HEK293 (cell line): ENCODE results near the gene APOH.

Experiments
- CTCF ChIP-seq: fragments of 450-650 bp; formaldehyde crosslinking; IDR thresholded peaks from 2 replicates; pipeline ENCODE4 v1.5.1; 2016; ENCODE audit warnings: missing biosample characterization, missing genetic modification characterization
- TCF7L2 ChIP-seq: IDR thresholded peaks from 2 replicates; pipeline ENCODE4 v1.6.1; 2011; ENCODE audit warnings: low read depth, mild to moderate bottlenecking, inconsistent platforms, low read length, moderate library complexity, borderline replicate concordance
- YY1 ChIP-seq: fragments of 450-650 bp; formaldehyde crosslinking; IDR thresholded peaks from 2 replicates; pipeline ENCODE4 v1.5.1; 2018; ENCODE audit warnings: missing biosample characterization, missing genetic modification characterization
- ZBTB10 ChIP-seq: fragments of 450-650 bp; formaldehyde crosslinking; IDR thresholded peaks from 2 replicates; pipeline ENCODE4 v1.5.1; 2016; ENCODE audit warnings: missing biosample characterization, missing genetic modification characterization
- ZNF112 ChIP-seq: fragments of 450-650 bp; formaldehyde crosslinking; IDR thresholded peaks from 2 replicates; pipeline ENCODE4 v1.5.0; 2017; ENCODE audit warnings: missing biosample characterization, missing genetic modification characterization
- ZNF155 ChIP-seq: fragments of 450-650 bp; formaldehyde crosslinking; IDR thresholded peaks from 2 replicates; pipeline ENCODE4 v1.5.1; 2016; ENCODE audit warnings: missing biosample characterization, missing genetic modification characterization
- ZNF175 ChIP-seq: fragments of 450-650 bp; formaldehyde crosslinking; IDR thresholded peaks from 2 replicates; pipeline ENCODE4 v1.5.1; 2016; ENCODE audit warnings: missing biosample characterization, missing genetic modification characterization
- ZNF555 ChIP-seq: fragments of 450-650 bp; formaldehyde crosslinking; conservative IDR thresholded peaks from 2 replicates; pipeline ENCODE4 v1.5.1; 2017; ENCODE audit warnings: missing biosample characterization, mild to moderate bottlenecking, missing genetic modification characterization, inconsistent platforms
- ZNF660 ChIP-seq: fragments of 450-650 bp; IDR thresholded peaks from 2 replicates; pipeline ENCODE4 v1.5.1; 2018; ENCODE audit warnings: missing biosample characterization, mild to moderate bottlenecking, missing genetic modification characterization

GRCh38 chr17:66271512-66271911 lies 42.3 kb upstream of the APOH start:
- TF ChIP-seq ZNF112 (tag by site-specific recombination) (no peak), ZNF660 (tag by site-specific recombination) (no peak), ZNF175 (no peak), ZNF555 (no peak), TCF7L2 (no peak), CTCF (tag by site-specific recombination) (no peak), ZBTB10 (no peak), ZNF155 (no peak), YY1 (tag by site-specific recombination) (no peak)
